Pons (tissue), 1 donor: ENCODE results near the gene SRGAP2B.
A peak's percentile ranks its signal among the peaks of the same experiment; 100 is the strongest.
"Not testable (repeated sequence)": the region's sequence is repeated elsewhere in the genome, so short reads cannot be mapped to it uniquely, and the experiment has no call there.

ENCODE experiments used
- DNase-seq: peaks from one replicate; pipeline ENCODE4 v3.0.0-alpha.2; 2016; ENCODE audit warnings: low spot score

SRGAP2B gene

GRCh38 chr1:145041519-145041918, 53.6 kb downstream of the SRGAP2B start:
- not testable (repeated sequence) for DNase-seq

- DNase-seq, result not testable (repeated sequence)
These were observed 59.1 kb downstream of the SRGAP2B start for GRCh38 chr1:145036019-145036418.

GRCh38 chr1:145033523-145033922, 61.6 kb downstream of the SRGAP2B start:
- not testable (repeated sequence) for DNase-seq

GRCh38 chr1:145027251-145027650, 67.9 kb downstream of the SRGAP2B start:
- not testable (repeated sequence) for DNase-seq

GRCh38 chr1:145025286-145025685, 69.8 kb downstream of the SRGAP2B start:
- DNase-seq, result not testable (repeated sequence)

GRCh38 chr1:145022259-145022658, 72.9 kb downstream of the SRGAP2B start:
- DNase-seq, result not testable (repeated sequence)

- DNase-seq, result not testable (repeated sequence)
These were observed 73.4 kb downstream of the SRGAP2B start for GRCh38 chr1:145021749-145022148.

- not testable (repeated sequence) for DNase-seq
These were observed 75.4 kb downstream of the SRGAP2B start for GRCh38 chr1:145019709-145020108.

- DNase-seq, result not testable (repeated sequence)
These were observed 77.4 kb downstream of the SRGAP2B start for GRCh38 chr1:145017725-145018124.

GRCh38 chr1:145016492-145016862, 78.7 kb downstream of the SRGAP2B start:
- not testable (repeated sequence) for DNase-seq

- not testable (repeated sequence) for DNase-seq
These were observed 79.2 kb downstream of the SRGAP2B start for GRCh38 chr1:145015744-145016491.

GRCh38 chr1:145013353-145013752, 81.8 kb downstream of the SRGAP2B start:
- DNase-seq, result not testable (repeated sequence)

- not testable (repeated sequence) for DNase-seq
These were observed 83.3 kb downstream of the SRGAP2B start for GRCh38 chr1:145011811-145012210.

- DNase-seq, result not testable (repeated sequence)
These were observed 84.5 kb downstream of the SRGAP2B start for GRCh38 chr1:145010580-145010979.

GRCh38 chr1:145009928-145010327, 85.2 kb downstream of the SRGAP2B start:
- DNase-seq, result not testable (repeated sequence)

- DNase-seq, result not testable (repeated sequence)
These were observed 86.7 kb downstream of the SRGAP2B start for GRCh38 chr1:145008388-145008787.

GRCh38 chr1:145005142-145005541, 90.0 kb downstream of the SRGAP2B start:
- not testable (repeated sequence) for DNase-seq

GRCh38 chr1:145001381-145001780, 93.7 kb downstream of the SRGAP2B start:
- DNase-seq, result not testable (repeated sequence)

- DNase-seq, result not testable (repeated sequence)
These were observed 94.3 kb downstream of the SRGAP2B start for GRCh38 chr1:145000743-145001326.

GRCh38 chr1:145000074-145000742, 94.9 kb downstream of the SRGAP2B start:
- DNase-seq, result not testable (repeated sequence)

- peak; percentile 40 for DNase-seq
These were observed 96.2 kb downstream of the SRGAP2B start for GRCh38 chr1:144998981-144999273.

GRCh38 chr1:144998134-144998980, 96.8 kb downstream of the SRGAP2B start:
- peak; percentile 41 for DNase-seq
